Lower lobe of right lung (tissue), 2 donors: Measurements from ENCODE around the gene DAPK2. TPM values are rescaled to one million over a fixed set of nuclear protein-coding genes. Genes with fewer than 3 reads are reported as not detected.

Source experiments
- ATAC-seq, 2 donors: fragments of 200-7000 bp; cut with Tn5 transposase; one replicate each; pipeline ENCODE4 v1.9.1; 2020 to 2022; ENCODE audit warnings: mild to moderate bottlenecking in 2 of 2, moderate library complexity in 2 of 2
- DNase-seq: peaks from one replicate; pipeline ENCODE4 v3.0.0-alpha.2; 2020
- H3K27ac ChIP-seq: fragments of 200-600 bp; one replicate; pipeline ENCODE4 v1.8.0; 2022
- H3K27me3 ChIP-seq: fragments of 200-600 bp; one replicate; pipeline ENCODE4 v1.8.0; 2022; ENCODE audit warnings: low read depth
- H3K36me3 ChIP-seq: fragments of 200-600 bp; one replicate; pipeline ENCODE4 v1.8.0; 2022; ENCODE audit warnings: mild to moderate bottlenecking
- H3K4me1 ChIP-seq: fragments of 200-600 bp; one replicate; pipeline ENCODE4 v1.8.0; 2022
- H3K4me3 ChIP-seq: fragments of 200-600 bp; one replicate; pipeline ENCODE4 v1.8.0; 2022; ENCODE audit warnings: mild to moderate bottlenecking
- H3K9me3 ChIP-seq: fragments of 200-600 bp; one replicate; pipeline ENCODE4 v1.8.0; 2022
- intact Hi-C: fragments of 100-400 bp; cut with DNase I; formaldehyde crosslinking; loops from one replicate; pipeline ENCODE4 v1.11.0; 2022
- total RNA-seq: library from RNA; stranded (reverse); fragmentation: NEBNext Ultra II Directional; extraction: Animal tissue kit (Norgen Biotek cat#: 25700); gene quantifications from one replicate; pipeline ENCODE4 v1.2.1, GENCODE V29; 2021
- TF ChIP-seq, protein P1 (sequence below): fragments of 200-600 bp; IDR thresholded peaks from one replicate; pipeline ENCODE4 v1.8.0; 2022; ENCODE audit warnings: antibody characterized with exemption, mild to moderate bottlenecking
- donor health status: DM: no; HTN: yes; CAD: no; lungs with severe emphysema.

Gene DAPK2
- total RNA-seq, 1 donor from 2014 or later, result 56.8 TPM

DNA sequence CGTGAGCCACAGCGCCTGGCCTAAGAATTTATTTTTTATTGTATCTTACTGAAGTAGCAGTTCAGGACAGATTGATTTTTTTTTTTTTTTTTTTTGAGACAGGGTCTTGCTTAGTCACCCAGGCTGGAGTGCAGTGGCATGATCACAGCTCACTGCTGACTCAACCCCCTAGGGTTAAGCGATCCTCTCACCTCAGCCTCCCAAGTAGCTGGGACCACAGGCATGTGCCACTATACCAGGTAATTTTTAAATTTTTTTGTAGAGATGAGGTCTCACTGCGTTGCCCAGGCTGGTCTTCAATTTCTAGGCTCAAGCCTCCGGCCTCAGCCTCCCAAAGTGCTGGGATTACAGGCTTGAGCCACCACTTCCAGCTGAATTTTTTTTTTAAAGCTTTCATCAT, 112.8 kb downstream of the DAPK2 start:
- no peaks in the 10 kb centered on the region for H3K36me3 ChIP-seq
- DNase-seq (no peak), ATAC-seq (no peak)
- H3K4me1 ChIP-seq, result peaks cover 15% of the 10 kb centered on the region
- TF ChIP-seq, protein P1, sequence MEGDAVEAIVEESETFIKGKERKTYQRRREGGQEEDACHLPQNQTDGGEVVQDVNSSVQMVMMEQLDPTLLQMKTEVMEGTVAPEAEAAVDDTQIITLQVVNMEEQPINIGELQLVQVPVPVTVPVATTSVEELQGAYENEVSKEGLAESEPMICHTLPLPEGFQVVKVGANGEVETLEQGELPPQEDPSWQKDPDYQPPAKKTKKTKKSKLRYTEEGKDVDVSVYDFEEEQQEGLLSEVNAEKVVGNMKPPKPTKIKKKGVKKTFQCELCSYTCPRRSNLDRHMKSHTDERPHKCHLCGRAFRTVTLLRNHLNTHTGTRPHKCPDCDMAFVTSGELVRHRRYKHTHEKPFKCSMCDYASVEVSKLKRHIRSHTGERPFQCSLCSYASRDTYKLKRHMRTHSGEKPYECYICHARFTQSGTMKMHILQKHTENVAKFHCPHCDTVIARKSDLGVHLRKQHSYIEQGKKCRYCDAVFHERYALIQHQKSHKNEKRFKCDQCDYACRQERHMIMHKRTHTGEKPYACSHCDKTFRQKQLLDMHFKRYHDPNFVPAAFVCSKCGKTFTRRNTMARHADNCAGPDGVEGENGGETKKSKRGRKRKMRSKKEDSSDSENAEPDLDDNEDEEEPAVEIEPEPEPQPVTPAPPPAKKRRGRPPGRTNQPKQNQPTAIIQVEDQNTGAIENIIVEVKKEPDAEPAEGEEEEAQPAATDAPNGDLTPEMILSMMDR, result no peak
- intact Hi-C loops, result no loop called here
- no peaks in the 10 kb centered on the region for H3K9me3 ChIP-seq
- H3K4me3 ChIP-seq, result no peak overlapping the region
- no peaks in the 10 kb centered on the region for H3K27me3 ChIP-seq
- no peak overlapping the region for H3K27ac ChIP-seq

DNA sequence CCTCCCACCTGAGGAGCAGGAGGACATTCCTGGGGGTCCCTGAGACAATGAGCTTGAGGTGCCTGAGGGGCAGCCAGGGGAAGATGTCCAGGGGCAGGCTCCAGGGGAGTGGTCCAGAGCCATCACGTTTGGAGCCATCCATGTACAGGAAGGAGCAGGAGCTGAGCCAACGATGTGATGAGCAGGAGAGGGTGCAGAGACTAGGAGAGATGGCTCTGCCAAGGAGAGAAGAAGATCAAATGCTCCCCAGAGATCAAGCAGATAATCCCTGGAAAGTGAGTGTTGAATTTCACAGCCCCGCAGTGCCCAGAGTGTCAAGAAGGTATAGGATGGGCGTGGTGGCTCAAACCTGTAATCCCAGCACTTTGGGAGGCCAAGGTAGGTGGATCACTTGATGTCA, 114.7 kb downstream of the DAPK2 start:
- intact Hi-C loops, result no loop called here
- Histone ChIP-seq H3K4me3 (no peak overlapping the region), H3K36me3 (no peaks in the 10 kb centered on the region), H3K27ac (no peak overlapping the region), H3K4me1 (peaks cover 10% of the 10 kb centered on the region), H3K27me3 (no peaks in the 10 kb centered on the region), H3K9me3 (no peaks in the 10 kb centered on the region)
- ATAC-seq (no peak), DNase-seq (no peak)
- TF ChIP-seq, protein P1, result no peak

DNA sequence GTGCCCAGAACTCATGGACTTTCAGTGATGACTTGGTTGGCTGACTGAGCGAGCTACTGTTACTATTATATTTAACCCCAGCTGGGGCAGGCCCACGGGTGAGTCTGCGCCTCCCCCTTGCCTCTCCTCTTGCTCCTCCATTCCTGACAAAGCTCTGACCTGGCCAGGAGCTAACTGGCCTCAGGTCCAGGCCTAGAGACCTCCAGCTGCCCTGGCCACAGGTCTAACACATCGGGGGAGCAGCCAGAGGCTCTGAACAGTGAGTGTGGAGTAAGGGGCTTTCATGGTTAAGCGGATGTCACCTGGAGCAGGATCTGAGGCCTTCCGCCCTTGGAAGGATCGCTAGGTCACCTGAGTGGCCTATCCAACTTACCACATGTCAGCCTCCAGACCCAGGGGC, 116.3 kb downstream of the DAPK2 start:
- no peak for DNase-seq
- no peaks in the 10 kb centered on the region for H3K9me3 ChIP-seq
- no peak overlapping the region for H3K4me3 ChIP-seq
- no peaks in the 10 kb centered on the region for H3K36me3 ChIP-seq
- H3K4me1 ChIP-seq, result peaks cover 10% of the 10 kb centered on the region
- intact Hi-C loops, result no loop called here
- TF ChIP-seq, protein P1, result no peak
- H3K27ac ChIP-seq, result no peak overlapping the region
- no peak for ATAC-seq
- H3K27me3 ChIP-seq, result no peaks in the 10 kb centered on the region

DNA sequence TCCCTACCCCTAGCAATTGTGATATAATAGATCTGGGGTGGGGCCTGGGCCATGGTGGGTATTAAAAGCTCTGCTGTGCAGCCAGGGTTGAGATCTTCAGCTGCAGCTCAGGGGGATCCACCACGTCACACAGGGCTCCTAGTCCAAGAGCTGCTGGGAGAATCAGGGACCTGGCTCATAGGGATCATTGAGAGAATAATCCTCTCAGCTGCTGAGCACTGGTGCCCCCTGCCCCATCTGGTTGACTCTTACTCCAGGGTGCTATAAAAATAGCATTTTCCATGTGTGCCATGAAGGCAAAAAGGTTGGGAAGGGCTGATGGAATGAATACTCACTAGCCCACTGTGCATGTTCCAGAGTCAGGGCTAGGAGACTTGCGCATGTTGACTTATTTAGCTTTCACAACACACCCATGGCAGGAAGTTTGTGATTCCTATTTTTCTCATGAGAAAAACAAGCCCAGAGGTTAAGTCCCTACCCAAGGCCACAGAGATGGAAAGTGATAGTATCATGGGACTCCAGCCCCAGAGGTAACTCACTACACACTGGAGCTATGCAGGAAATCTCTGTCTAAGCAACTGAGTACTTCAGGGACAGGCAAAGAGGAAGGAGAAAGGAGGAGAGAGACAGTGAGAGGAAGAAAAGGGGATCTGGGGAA, 118.0 kb downstream of the DAPK2 start:
- no peak overlapping the region for H3K4me3 ChIP-seq
- H3K27ac ChIP-seq, result no peak overlapping the region
- intact Hi-C loops, result no loop called here
- ATAC-seq (no peak), DNase-seq (no peak)
- H3K4me1 ChIP-seq, result peaks cover 10% of the 10 kb centered on the region
- peaks cover 9% of the 10 kb centered on the region for H3K36me3 ChIP-seq
- H3K9me3 ChIP-seq, result no peaks in the 10 kb centered on the region
- TF ChIP-seq, protein P1, result no peak
- H3K27me3 ChIP-seq, result no peaks in the 10 kb centered on the region

DNA sequence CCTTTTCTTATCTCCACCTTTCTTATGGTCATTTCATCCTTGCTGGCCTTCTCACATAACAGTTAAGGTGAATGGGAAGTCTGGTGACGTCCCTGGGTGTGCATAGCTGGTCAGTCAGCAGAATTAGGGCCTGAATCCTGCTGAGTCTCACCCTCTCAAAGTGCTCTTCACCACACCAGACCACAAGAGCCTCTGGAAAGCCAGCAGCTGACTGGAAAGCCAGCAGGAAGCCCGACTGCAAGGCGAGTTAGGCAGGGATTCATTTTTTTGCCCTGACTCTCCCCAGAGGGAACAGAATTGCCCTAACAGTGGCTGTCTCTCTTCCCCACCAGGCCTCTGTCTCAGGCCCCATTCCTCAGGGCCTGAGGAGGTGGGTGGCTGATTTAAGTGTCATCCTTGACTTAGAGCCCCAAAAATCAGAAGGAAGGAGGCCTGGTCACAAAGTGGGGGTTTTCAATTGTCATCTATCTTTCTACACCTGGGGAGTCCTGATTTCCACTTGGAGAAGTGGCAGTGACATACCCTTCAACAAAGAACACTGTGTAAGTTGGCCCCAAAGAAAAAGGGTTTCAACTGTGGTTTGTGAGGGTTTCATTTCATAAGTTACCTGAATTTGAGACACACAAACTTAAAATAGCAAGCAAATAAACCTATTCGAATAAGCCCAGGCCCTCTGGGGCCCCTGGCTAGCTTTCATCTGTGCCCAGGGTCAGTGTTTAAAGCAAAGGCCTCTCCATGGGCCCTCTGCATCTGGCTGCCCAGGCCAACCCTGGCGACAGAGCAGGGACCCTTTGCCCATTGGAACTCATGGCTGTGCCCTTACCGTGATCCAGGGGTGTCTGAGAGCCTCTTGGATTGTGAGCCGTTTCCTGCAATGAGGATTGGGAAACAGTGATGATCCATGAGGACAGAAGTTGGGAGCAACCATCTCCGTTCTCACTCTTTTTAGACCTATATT, 122.0 kb downstream of the DAPK2 start:
- ATAC-seq (no peak), DNase-seq (no peak)

More for the DNA sequence above, 122.0 kb downstream of the DAPK2 start:
- no peak overlapping the region for H3K4me3 ChIP-seq
- H3K9me3 ChIP-seq, result no peaks in the 10 kb centered on the region
- H3K4me1 ChIP-seq, result peaks cover 7% of the 10 kb centered on the region
- H3K27ac ChIP-seq, result no peak overlapping the region
- H3K27me3 ChIP-seq, result no peaks in the 10 kb centered on the region
- TF ChIP-seq, protein P1, result no peak
- intact Hi-C loops, result no loop called here
- H3K36me3 ChIP-seq, result peaks cover 32% of the 10 kb centered on the region
